GM18909 (cell line): ENCODE measurements around the gene CCDC17.

Source experiments
- ATAC-seq: cut with Tn5 transposase; IDR thresholded peaks from one replicate; pipeline ENCODE4 v1.9.1; 2021; ENCODE audit warnings: mild to moderate bottlenecking; ENCODE audit not compliant: unreplicated experiment, poor library complexity

Gene CCDC17

DNA sequence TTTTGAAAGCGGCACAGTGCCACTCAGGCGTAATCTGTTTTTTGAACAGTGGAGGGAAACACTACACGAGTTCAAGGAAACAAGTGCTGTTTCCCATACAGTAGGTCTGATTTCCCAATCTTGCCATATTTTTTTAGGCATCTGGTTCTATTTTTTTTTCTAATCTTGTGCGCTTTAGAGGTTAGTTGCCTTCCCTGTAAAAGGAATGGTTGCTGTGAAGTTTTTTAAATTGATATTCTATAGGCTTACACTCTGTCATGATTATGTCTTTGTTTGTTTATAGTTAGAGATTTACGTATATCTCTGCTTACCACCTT is 38.8 kb downstream of the CCDC17 start:
- ATAC-seq, result no peak

DNA sequence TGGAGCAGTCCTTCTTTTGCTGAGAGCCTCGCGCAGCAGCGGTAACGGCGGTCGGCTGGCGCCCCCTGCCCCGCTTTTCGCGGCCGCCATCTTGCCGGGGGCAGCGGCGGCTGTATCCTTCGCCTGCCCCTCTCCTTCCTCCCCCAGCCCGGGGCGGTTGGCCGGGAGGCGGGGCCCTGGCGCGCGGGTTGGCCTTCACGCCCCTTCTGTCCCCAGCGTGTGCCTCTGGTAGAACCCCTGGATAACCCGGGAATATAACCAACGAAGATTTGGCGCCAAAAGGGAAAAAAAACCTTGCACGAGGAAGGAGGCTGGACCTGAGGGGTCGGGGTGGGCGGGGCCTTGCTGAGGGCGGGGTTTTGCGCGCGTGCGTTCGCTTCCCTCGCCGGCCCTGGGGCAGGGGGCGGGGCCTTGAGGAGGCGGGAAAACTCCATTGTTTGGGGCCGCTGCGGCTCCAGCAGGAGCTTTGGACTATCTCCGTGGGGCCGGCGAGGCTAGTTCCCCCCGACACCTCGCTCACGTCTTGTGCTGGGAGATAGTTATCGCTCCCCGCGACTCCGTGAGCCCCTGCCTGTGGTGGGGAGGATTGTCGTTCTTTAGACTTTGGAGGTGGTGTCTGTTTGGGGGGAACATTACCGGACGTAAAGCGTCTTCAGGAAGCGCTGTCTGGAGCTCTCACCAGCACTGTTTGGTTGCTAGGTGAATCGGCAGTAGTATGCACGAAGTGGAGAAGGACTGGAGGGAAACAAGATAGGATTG is 39.3 kb downstream of the CCDC17 start:
- ATAC-seq, result peak; percentile 36

DNA sequence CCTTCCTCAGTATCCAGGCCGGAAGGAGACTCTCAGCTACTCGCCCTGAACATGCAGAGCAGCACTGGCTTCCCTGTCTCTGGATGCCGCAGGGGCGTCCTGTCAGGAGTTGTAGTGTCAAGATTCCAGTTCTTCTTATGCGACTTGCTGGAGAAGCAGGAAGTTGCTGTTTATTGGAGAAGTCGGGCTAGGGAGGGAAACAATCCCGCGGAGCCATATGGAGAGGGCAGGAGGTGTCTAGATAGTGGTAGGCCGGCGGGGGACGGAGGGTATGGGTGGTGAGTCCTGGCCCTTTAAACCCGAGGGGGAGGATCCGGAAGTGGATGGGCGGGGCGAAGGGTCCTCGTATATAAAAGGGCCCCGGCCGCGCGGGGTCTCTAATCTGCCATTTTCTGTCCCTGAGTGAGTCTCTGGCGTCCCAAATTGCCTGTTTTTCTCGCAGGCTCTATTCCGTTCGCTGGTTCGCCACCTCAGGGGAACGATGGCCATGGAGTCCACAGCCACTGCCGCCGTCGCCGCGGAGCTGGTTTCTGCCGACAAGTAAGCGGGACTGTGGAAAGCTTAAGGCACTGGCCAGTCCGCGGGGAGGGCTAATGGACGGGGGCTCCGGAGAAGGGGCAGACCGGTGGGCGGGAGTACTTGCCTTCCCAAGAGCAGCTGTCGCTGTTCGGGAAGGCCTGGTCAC is 40.0 kb downstream of the CCDC17 start, which contains the start of gene NASP:
Gene NASP, plus strand, starts transcription at position 376 of the 685 bp plus-strand sequence. Its CDS starts 106 bp downstream, at position 482.
- ATAC-seq, result peak; percentile 67

DNA sequence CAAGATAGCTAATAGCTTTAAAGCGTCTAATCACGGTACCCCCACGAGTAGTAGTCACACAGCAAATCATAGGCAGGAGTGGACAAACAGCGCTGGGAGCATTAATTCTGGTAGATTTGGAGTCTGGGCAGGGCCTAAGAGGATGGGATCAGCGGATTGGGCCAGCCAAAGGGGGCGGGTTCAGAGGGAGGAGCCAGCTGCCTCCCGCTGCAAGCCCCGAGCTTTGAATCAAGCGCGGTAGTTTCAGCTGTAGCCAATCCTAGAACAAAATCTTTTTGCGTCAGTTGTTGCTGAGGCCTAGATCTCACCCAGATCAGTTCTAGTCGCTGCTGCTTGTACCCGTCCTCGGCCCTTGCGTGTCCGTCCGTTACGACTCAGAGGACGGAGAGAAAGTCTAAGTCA is 40.6 kb downstream of the CCDC17 start:
- peak; percentile 74 for ATAC-seq

DNA sequence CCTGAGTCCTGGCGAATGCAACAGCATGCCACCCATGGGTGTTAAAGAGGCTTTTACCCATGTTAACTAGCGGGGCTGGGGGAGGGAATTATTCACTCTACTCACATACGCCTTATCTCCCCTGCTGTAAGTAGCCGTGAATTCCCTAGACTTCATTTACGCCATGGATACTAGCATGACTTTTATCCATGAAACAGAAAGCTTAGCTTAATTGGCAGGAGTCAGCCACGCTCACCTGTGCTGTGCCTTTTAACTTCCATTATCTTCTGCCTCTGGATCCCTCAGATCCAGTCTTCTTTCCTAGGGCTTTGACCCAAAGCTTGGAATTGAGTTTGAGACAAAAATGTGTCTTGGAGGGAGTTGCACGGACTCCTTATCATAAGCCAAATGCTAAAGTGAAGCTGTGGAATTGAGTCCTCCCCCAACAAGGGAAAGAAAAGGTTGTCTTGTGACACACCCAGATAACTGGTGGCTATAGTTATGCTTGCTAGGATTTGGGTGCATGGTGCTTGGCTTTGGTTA is 49.7 kb downstream of the CCDC17 start:
- ATAC-seq, result no peak

DNA sequence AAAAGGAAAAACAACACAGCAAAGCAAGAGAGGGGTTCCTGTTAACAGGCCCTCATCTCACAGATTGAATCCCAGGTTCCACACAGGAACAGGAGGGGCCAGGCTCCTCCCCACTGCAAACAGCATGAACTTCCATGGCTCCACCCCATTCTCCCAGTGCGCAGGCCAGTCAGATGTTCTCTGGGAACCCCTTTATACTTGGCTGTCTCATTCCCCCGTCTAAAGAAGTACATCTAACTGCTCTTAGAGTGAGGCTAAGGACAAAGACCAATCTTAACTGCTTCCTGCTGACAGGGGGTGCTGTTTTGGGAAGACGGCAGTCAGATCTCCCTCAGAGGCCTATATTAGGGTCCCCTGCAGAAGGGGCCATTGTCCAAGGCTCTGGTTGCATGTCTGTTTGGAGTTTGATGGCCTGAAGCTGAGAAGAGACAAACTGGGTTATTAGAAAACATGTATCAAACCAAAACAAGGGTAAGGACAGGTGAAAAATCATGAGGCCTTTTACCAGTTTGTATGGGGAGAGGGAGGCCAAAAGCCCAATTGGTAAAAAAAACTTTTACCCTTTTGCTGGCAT is 50.5 kb downstream of the CCDC17 start:
- ATAC-seq, result no peak

DNA sequence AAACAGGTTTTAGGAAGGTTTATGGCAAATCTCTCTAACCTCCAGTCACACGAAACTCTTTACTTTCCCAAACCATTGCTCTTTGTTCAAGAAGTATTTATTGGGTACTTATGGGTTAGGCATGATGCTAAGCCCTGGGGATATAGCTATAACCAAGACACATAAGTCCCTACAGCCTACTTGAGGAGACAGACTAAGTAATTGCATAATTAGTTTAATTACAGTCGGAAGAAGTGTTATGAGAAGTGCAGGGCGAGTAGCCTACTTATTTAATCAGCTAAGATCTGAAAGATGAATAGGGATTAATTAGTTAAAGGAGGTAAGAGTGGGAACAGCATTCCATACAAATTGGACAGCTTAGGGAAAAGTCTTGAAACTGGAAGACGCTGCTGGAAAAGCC is 53.2 kb downstream of the CCDC17 start:
- ATAC-seq, result no peak
